HG03095 (cell line): ENCODE measurements around the gene GMDS.

Experiments
- ATAC-seq: cut with Tn5 transposase; IDR thresholded peaks from one replicate; pipeline ENCODE4 v1.9.1; 2021; ENCODE audit warnings: moderate library complexity; ENCODE audit not compliant: unreplicated experiment

Gene GMDS

DNA sequence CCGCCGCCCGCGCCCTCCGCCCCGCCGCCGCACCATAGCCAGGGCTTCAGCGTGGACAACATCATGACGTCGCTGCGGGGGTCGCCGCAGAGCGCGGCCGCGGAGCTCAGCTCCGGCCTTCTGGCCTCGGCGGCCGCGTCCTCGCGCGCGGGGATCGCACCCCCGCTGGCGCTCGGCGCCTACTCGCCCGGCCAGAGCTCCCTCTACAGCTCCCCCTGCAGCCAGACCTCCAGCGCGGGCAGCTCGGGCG is 634.2 kb downstream of the GMDS start:
- ATAC-seq: no peak

DNA sequence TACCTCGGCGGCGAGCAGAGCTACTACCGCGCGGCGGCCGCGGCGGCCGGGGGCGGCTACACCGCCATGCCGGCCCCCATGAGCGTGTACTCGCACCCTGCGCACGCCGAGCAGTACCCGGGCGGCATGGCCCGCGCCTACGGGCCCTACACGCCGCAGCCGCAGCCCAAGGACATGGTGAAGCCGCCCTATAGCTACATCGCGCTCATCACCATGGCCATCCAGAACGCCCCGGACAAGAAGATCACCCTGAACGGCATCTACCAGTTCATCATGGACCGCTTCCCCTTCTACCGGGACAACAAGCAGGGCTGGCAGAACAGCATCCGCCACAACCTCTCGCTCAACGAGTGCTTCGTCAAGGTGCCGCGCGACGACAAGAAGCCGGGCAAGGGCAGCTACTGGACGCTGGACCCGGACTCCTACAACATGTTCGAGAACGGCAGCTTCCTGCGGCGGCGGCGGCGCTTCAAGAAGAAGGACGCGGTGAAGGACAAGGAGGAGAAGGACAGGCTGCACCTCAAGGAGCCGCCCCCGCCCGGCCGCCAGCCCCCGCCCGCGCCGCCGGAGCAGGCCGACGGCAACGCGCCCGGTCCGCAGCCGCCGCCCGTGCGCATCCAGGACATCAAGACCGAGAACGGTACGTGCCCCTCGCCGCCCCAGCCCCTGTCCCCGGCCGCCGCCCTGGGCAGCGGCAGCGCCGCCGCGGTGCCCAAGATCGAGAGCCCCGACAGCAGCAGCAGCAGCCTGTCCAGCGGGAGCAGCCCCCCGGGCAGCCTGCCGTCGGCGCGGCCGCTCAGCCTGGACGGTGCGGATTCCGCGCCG is 634.7 kb downstream of the GMDS start:
- peak; percentile 3 for ATAC-seq

DNA sequence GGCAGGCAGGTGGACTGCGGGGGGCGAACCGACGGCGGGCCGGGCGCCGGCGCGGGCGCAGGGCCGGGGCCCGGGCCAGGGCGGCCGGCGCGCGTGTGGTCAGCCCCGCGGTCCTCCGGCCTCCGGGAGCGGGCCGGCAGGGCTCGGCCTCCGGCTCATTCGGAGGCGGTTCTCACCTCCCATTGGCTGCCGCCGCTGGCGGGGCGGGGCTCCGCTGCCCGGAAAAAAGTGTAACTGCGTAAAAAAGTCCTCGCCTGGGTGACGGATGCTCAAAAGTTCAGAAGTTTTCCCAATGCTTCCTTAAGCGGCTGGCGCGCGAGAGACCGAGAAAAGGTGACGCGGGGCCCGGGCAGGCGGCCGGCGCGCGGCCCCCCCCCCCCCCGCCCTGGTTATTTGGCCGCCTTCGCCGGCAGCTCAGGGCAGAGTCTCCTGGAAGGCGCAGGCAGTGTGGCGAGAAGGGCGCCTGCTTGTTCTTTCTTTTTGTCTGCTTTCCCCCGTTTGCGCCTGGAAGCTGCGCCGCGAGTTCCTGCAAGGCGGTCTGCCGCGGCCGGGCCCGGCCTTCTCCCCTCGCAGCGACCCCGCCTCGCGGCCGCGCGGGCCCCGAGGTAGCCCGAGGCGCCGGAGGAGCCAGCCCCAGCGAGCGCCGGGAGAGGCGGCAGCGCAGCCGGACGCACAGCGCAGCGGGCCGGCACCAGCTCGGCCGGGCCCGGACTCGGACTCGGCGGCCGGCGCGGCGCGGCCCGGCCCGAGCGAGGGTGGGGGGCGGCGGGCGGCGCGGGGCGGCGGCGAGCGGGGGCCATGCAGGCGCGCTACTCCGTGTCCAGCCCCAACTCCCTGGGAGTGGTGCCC is 635.5 kb downstream of the GMDS start, which contains the start of gene FOXC1:
FOXC1 (plus strand) TSS at position 268 of the 849 bp plus-strand sequence; CDS start at position 799, 531 bp downstream.
- peak; percentile 65 for ATAC-seq

DNA sequence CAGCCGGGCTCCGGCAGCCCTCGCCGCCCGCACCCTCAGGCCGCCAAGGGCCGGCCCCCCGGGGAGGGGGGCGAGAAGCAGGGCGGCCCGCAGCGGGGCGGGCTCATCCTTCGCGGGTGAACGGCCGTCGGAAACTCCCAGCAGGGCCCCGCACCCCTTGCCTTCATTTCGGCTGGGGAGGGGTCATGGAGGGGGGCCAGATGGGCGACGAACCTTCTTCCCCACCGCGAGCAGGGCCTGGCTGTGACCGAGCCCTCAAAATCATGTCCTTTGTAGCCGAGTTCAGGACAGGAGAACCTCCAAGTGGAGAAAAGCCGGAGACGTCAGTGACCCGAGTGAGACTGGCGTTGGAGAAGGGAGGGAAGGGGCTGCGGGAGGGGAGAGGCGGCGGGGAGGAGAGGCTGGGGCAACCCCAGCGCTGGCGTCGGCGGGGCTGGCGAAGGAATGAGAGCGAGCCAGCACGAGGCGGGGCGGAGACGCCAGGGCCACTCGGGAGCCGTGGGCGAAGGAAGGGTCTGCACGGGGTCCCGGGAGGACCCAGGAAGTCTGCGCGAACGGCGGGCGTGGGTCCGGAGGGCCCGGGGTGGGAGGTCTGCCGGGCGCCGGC is 636.3 kb downstream of the GMDS start:
- no peak for ATAC-seq

DNA sequence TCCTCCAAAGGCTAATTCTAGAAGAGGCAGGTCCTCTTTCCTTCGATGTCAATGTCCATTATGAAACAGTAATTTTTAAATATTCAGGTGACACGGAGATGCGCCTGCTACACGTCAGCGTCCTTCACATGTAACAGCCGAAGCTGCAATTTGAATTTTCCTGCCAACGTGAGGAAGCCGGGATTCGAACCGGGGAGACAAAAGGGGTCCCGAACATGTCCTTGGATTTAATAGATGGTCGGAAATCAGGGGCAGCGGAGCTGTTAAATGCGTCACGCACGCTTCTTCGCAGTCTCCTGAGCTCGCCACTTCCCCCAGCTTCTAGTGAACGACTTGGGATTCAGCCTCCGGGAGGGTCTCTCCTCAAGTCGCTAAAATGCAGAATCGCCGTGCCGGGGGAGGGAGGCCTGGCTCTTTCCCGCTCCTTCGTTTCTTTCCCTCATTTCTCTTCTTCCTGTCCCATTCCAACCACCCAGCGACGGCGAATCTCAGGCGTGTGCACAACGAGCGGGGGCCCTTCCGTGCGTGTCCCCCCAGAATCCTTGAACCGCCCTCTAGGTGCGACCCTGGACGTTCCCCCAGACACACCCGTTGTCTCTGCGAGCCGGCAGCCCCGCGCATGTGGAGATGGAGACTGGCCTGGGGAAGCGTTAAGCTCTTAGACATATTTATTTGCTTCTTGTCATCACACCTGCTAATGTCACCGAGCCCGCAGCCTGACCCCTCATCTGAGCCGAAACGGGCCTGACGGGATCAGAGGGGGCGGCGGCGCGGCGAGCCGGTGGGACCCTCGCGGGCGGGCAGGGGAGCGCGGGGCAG is 637.0 kb downstream of the GMDS start:
- ATAC-seq: no peak

DNA sequence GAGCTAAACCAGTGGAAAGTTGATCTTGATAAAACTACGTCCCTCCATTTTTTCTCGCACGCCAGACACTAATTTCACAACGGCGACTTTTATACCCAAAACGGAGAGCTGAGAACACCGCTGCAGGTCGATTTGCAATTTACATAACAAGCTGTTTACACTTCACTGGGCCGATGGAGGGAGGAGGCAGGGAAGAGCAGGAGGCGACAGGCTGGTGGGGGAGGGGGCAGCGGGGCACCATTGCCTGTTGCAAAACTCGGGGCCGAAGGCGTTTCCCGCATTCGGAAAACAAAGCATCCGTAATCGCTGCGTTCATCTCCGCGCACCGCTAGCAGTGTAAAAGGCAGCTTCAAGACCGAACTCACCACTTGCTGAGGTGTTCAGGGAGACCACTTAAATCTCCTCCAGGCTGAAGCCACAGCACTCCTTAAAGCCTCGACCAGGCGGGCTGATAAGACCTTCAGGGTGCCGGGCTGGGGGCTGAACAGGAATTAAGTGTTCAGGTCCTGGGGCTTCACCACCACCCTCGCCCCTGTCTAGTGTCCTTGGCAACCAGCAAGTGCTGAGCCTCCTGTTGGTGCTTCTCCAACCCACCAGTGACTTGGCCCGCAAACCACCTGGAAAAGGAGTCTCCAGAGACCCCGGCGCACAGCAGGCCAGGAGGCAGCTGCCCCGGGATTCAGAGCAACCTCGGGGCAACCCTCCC is 637.7 kb downstream of the GMDS start:
- no peak for ATAC-seq

DNA sequence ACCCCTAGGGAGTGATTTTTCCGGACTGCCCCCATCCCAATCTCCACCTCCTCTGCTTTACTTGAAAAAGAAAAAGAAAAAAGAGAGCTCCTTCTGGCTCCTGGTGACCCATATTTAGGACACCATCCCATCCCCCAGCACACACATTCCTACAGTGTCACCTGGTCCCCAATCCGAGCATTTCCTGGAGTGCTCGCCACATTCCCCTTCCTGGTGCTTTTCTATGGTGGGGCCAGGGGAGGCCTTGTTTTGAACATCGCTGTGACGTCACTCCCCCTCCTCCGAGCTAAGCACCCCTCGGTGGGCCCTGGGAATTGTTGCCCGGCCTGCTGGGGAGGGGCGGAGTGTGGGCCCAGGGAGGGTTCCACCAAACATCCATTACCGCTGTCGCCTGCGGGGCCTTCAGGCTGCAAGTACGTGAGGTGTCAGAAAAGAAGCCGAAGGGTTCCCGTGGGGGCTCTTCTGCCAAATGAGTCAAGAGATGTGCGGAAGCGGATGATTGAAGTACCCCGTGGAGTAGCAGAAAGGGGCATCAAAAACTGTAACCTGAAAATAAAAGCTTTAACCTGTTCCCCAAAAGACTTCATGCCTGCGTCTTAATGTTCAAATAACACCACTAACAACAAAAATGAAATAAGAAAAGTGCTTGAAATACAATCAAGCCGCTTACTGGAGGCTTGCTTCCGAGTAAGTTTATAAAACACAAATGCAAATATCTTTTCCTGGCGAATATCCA is 638.5 kb downstream of the GMDS start:
- no peak for ATAC-seq

DNA sequence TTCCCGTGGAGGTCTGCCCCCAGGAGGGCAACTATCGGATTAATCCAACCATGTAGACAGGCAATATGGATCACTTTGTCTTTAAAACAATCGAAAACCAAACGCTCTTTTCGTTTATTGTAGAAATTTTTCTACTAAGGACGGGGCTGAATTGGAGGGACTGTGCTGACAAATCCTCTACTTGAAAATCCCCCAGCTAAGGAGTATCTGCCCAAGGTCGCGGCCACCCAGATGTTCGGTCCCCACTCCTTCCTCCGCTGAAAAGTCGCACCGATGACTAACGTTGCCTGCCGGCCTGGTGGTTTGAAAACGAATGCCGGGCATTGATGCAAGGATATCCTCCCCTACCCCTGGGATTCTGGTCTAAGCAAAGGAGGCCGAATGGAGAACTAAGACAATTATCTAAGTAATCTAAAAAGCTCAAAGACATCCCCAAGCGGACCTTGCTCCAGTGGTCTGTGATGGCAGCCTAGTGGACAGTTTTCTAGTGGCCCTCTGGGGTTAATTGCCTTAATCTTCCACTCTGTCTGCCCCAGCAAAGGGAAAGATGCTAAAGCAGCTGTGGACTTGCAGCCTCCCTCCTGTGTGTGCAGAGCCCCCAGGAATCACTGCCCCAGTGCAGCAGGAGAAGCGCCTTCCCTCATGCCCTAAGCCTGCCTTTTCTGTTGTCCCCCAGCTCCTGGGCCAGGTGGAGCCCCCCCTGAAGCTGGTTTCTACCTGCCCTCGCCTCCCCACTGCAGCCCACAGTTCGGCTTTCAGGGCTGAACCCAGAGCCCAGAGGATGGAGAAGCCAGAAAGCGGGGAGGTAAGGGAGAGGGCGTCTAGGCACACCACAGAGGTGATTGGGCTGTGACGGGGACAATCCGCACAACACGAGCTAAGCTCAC is 639.3 kb downstream of the GMDS start:
- no peak for ATAC-seq

DNA sequence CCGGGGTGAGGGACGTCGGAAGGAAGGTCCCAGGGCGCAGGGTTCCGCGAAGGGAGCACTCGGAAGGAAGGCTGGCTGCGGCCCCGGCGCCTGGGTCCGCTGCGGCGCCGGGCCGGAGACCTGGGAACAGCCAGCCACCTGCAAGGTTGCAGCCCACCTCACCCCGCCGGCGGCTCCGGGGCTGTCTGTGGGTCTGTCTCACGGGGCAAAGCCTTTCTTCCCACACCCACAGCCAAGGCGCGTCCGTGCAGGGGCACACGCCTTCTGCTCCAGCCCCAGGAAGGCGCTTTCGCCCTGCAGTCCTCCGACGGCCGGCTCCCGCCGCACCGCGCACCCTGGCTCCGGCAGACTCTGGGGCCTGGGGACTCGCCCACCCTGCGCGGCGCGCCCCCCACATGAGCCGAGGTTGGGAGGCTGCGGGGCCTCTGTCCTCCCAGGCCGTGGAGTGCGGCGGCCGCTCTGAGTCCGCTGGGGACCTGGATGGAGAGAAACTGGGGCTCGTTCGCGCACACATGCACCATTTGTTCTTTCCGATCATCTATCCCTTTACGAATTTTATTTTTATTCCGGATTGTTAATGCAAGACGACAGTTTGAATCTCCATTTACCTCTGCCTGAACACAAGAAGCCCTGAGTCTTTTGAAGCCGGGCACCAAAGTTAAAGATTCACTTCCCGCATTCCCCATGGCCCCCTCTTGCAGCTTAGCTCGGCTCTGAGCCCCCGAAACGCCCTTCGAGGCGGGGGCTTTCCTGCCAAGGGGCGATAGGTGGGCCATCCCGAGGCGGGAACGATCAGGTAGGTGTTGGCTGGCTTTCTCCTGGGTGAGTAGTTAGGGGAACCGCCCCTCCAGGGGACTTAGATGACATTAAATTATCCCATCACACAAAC is 640.2 kb downstream of the GMDS start:
- ATAC-seq: no peak

DNA sequence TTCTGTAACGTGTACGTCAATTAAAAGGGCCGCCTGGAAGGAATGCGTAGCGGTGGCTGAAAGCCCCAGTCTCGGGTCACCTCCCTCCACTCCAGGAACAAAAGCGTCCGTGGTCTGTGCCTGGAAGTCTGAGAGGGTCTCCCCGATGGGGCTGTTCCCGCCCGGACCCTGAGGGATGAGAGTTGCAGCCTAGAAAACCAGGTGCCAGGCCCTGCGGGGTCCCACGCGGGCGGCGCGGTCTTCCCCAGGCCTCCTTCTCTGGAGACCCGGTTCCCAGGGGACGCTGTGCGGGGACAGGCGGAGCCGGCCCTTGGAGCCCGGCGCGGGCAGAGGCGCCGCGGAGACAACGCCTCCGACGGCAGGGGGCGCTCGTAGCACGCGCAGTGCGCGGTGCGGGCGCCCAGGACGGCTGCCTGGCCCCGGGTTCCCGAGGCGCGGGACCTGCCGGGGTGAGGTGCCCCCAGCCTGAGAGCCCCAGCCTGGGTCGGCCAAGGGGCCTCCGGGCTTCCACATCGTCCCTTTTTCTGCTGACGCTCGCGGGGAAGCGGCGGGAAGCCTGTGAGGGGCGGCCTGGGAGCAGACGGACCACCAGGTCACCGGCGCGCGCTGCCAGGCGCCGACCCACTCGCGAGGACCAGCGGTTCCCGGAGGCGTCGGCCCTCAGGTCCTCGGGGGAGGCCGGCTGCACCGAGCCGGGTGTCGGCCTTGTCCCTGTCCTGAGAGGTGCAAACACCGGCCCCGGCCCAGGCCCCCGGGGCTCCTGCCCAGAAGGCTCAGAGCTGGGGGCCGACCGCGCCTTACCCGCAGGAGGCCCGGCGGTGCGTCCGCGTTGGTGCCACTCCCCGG is 641.0 kb downstream of the GMDS start:
- ATAC-seq: peak; percentile 56

DNA sequence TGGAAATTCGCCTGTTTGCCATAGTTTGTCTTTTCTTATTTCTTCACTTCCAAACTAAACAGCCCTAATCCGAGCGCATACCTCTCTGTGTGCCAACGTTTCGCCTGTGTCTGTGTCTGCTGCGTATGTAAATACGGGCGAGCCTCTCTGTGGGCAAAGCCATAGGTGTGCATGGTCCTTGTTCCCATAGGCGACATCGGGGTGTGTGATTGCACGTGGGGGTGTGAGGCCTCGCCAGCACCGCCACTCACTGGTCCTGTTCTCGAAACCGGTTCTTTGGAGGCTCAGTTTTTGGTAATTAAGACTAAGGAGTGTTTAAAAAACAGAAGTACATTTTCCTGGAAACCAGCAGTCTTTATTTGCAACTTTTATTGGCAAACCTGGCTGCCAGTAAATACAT is 641.7 kb downstream of the GMDS start:
- no peak for ATAC-seq

DNA sequence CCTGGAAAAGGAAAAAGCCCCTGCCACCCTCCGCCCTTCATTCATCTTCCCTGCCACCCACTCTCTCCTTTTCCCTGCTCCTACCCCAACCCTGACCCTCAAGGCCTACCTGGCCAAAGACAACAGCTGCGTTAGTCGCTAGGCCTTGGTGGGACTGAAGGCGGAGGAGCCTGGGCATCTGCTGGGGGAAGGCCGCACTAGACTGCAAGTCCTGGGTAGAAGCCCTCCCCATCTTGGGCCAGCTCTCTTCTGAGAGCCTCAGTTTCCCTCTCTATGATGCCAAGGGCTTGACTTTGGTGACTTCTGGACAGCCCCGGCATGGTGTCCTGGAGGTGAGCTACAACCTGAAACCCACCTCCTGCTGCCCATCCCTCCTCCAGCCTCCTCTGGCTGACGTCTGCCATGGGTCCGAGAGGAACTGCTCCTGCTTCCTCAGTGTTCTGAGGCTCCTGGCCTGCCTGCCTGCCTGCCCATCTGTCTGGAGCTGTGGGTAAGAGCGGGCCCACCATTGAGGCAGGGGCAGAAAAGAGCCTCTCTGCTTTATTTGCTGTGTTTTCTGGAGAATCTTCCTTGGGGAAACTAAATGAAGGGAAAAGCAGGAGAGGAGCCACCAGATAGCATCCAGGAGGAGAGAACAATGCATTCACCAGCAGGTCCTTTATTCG is 643.2 kb downstream of the GMDS start:
- no peak for ATAC-seq

DNA sequence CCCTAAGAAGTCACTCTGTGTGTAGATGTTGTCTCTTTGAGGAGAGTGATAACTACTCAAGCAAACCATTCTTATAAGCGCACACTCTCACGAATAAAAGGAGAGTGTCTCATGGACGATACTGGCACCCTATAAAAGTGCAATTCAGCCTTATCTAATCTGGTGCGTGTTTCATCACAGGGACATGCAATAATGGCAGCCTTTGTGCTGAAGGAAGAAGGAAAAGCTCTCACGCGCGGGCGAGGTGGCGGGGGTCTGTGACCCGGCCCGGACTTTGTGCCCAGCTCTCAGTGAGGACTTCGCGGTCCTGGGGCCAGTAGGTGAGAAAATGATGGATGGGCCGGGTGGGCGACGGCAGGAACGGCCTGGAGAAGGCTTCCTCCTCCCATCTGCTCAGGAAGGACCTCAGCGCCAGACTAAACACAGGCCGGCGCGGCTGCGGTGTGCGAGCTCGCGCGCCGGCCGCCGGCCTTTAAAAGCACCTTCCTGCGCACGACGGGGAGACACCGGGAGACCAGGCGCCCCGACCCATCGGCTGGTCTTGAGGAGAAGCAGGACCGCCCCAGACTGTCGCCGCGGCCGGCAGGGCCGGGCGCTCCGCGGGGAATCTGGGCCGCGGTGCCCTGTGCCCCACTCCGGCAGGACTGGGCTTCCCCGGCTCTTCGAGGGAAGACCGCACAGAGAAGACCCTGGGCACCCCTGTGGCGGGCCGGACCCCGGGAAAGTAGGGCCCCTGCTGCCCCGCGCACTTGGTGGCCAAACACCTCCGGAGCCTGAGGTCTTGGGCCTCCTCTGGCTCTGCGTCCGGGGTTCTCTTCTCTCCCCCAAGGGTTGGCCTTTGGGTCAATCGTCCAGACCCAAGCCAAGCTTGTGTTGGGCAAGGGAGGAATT is 644.0 kb downstream of the GMDS start:
- no peak for ATAC-seq

DNA sequence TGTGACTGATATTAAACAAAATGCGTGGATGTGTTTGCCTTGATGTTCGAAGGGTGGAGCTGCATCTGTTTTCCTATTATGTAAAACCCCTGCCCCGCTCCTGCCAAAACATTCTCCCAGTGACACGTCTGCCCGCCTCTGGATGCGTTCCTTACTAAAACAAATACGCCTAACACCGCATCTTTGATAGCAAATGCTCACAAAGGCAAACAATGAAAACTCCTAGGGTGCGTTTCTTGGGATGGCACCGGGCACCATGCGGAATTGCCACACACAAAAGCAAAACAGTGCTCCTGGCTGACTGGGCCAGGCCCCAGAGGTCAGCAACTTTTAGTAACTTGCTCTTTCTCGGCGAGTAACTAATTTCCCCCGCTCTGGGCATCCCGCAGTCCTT is 644.6 kb downstream of the GMDS start:
- ATAC-seq: no peak

DNA sequence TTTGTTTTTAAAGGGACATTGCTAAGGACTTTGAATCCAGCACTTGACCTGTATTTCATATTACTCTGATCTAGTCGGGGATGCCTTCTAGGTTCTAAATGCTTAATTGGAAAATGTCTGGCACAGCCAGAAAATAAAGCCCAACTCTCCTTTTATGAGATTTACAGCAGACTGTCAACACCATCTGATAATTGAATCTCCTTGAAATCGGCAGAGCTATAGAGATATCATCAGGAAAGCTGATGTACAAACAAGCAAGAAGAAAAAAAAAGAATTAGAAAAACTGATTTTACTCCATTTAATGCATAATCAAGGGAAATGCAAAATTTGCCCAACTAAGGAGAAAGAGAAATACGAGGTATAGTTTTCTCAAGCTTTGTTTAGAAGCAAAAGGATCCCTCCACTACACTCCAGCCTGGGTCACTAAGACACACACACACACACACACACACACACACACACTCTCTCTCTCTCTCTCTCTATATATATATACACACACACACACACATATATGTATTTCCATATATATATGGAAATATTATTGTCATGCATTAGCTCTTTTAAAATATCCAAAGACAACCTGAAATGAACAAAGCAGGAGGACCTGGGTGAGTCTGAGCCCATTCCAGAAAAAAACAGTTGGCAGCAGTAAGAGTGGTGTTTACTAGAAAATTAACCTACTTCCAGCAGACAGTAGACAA is 645.2 kb downstream of the GMDS start:
- no peak for ATAC-seq
